HepG2 (cell line): Measurements from ENCODE around the gene TBC1D20. TPM values are rescaled to one million over a fixed set of nuclear protein-coding genes. Genes with fewer than 3 reads are reported as not detected.

Experiments used
- ATF5 ChIP-seq: sonication (generic); formaldehyde crosslinking; IDR thresholded peaks from 2 replicates; pipeline ENCODE4 v1.4.0; 2020; ENCODE audit warnings: mild to moderate bottlenecking, low read depth, missing genetic modification reagents
- CSRNP1 ChIP-seq: sonication (generic); formaldehyde crosslinking; IDR thresholded peaks from 2 replicates; pipeline ENCODE4 v1.8.1; 2023; ENCODE audit warnings: mild to moderate bottlenecking, missing genetic modification reagents
- EED ChIP-seq: sonication (generic); formaldehyde crosslinking; IDR thresholded peaks from 2 replicates; pipeline ENCODE4 v1.5.0; 2020; ENCODE audit warnings: mild to moderate bottlenecking, missing genetic modification reagents
- ETV5 ChIP-seq: IDR thresholded peaks from 2 replicates; pipeline ENCODE4 v1.6.1; 2018; ENCODE audit warnings: missing biosample characterization, missing genetic modification reagents, inconsistent platforms, borderline replicate concordance
- FOXA1 ChIP-seq, 2 experiments: fragments of 450-650 bp in 1 of 2; sonication (generic) in 1 of 2; formaldehyde crosslinking in 1 of 2; IDR thresholded peaks; 2 replicates each; pipeline versions ENCODE4 v1.4.0 to v1.6.1; 2016 to 2020; ENCODE audit warnings: missing genetic modification reagents in 1 of 2
- HCFC1 ChIP-seq: fragments of 150-350 bp; IDR thresholded peaks from 2 replicates; pipeline ENCODE4 v1.6.1; 2014; ENCODE audit warnings: low read depth, low read length
- NKX3-1 ChIP-seq: sonication (generic); formaldehyde crosslinking; IDR thresholded peaks from 2 replicates; pipeline ENCODE4 v1.5.0; 2020; ENCODE audit warnings: missing genetic modification reagents
- NR0B2 ChIP-seq: sonication (generic); formaldehyde crosslinking; IDR thresholded peaks from 2 replicates; pipeline ENCODE4 v1.4.0; 2020; ENCODE audit warnings: mild to moderate bottlenecking, missing genetic modification reagents
- PHF20 ChIP-seq: sonication (generic); formaldehyde crosslinking; IDR thresholded peaks from 2 replicates; pipeline ENCODE4 v1.5.0; 2020; ENCODE audit warnings: mild to moderate bottlenecking, missing genetic modification reagents
- TEAD3 ChIP-seq: optimal IDR thresholded peaks from 2 replicates; pipeline ENCODE3; 2016; ENCODE audit warnings: borderline replicate concordance
- TERF1 ChIP-seq: sonication (generic); formaldehyde crosslinking; IDR thresholded peaks from 2 replicates; pipeline ENCODE4 v1.8.0; 2022; ENCODE audit warnings: mild to moderate bottlenecking, missing genetic modification reagents, moderate library complexity
- YEATS4 ChIP-seq: sonication (generic); formaldehyde crosslinking; IDR thresholded peaks from 2 replicates; pipeline ENCODE4 v1.4.0; 2020; ENCODE audit warnings: missing genetic modification reagents, borderline replicate concordance
- ZBTB8A ChIP-seq: sonication (generic); formaldehyde crosslinking; IDR thresholded peaks from 2 replicates; pipeline ENCODE4 v1.4.0; 2020; ENCODE audit warnings: mild to moderate bottlenecking, low read depth, missing genetic modification reagents, borderline replicate concordance
- ZFP62 ChIP-seq: sonication (generic); formaldehyde crosslinking; IDR thresholded peaks from 2 replicates; pipeline ENCODE4 v1.4.0; 2020; ENCODE audit warnings: missing genetic modification reagents
- ZFX ChIP-seq: sonication (generic); formaldehyde crosslinking; IDR thresholded peaks from 2 replicates; pipeline ENCODE4 v1.4.0; 2020; ENCODE audit warnings: mild to moderate bottlenecking, low read depth, missing genetic modification reagents, moderate library complexity
- ZNF18 ChIP-seq: sonication (generic); formaldehyde crosslinking; IDR thresholded peaks from 2 replicates; pipeline ENCODE4 v1.8.0; 2022; ENCODE audit warnings: mild to moderate bottlenecking, missing genetic modification reagents; ENCODE audit not compliant: insufficient replicate concordance
- ZNF382 ChIP-seq: sonication (generic); formaldehyde crosslinking; IDR thresholded peaks from 2 replicates; pipeline ENCODE4 v1.5.0; 2020; ENCODE audit warnings: missing genetic modification reagents, mild to moderate bottlenecking, borderline replicate concordance
- ZNF446 ChIP-seq: sonication (generic); formaldehyde crosslinking; IDR thresholded peaks from 2 replicates; pipeline ENCODE4 v1.5.0; 2020; ENCODE audit warnings: mild to moderate bottlenecking, missing genetic modification reagents
- ZNF552 ChIP-seq: sonication (generic); formaldehyde crosslinking; IDR thresholded peaks from 2 replicates; pipeline ENCODE4 v1.9.0; 2022; ENCODE audit warnings: missing genetic modification reagents, mild to moderate bottlenecking, borderline replicate concordance
- ZNF558 ChIP-seq: sonication (generic); formaldehyde crosslinking; IDR thresholded peaks from 2 replicates; pipeline ENCODE4 v1.9.0; 2022; ENCODE audit warnings: mild to moderate bottlenecking, missing genetic modification reagents, borderline replicate concordance
- ZNF83 ChIP-seq: sonication (generic); formaldehyde crosslinking; IDR thresholded peaks from 2 replicates; pipeline ENCODE4 v1.4.0; 2020; ENCODE audit warnings: missing genetic modification reagents, mild to moderate bottlenecking, borderline replicate concordance
- polyA plus RNA-seq, 8 experiments: library from polyadenylated mRNA; depleted of rRNA in 3 of 8; stranded (reverse) in 7 of 8; unstranded in 1 of 8; fragments of >200 nt; fragmentation: Illumina TruSeq in 4 of 8; extraction: Trizol in 4 of 8; gene quantifications; 2 replicates each; pipeline versions ENCODE4 v1.2.1 to v1.2.3, GENCODE V29; 2011 to 2016; ENCODE audit warnings: low read depth in 4 of 8, missing spikeins in 1 of 8, mixed read lengths in 1 of 8; ENCODE audit not compliant: insufficient read depth in 1 of 8
- total RNA-seq, 5 experiments: library from RNA; depleted of rRNA; stranded (reverse); fragments of >200 nt; fragmentation: Illumina TruSeq; extraction: Trizol; gene quantifications; 2 replicates each; pipeline ENCODE4 v1.2.3, GENCODE V29; 2016; ENCODE audit warnings: low read depth in 1 of 5
- TF ChIP-seq, protein P1 (sequence below): sonication (generic); formaldehyde crosslinking; IDR thresholded peaks from 2 replicates; pipeline ENCODE4 v1.5.0; 2020; ENCODE audit warnings: mild to moderate bottlenecking, missing genetic modification reagents

Gene TBC1D20
- total and polyA plus RNA-seq, 2 of the 13 experiments (the other 11 are each of a cell fraction or from before 2014, with no cell fraction given) = 36.6 to 47.1 TPM

- TF ChIP-seq YEATS4 (CRISPR knock-in tag) (no peak), NR0B2 (CRISPR knock-in tag) (no peak), ZNF446 (CRISPR knock-in tag) (no peak), ATF5 (CRISPR knock-in tag) (no peak), CSRNP1 (no peak), TEAD3 (CRISPR knock-in tag) (no peak), ETV5 (CRISPR knock-in tag) (0 out of 2 replicates have a peak, but pooled peaks have one; percentile 9), NKX3-1 (CRISPR knock-in tag) (no peak), FOXA1 (IDR thresholded peaks at IDR 0.05) (no peak), FOXA1 (CRISPR knock-in tag; IDR thresholded peaks at IDR 0.05) (no peak), ZNF558 (CRISPR knock-in tag) (no peak), HCFC1 (no peak), PHF20 (CRISPR knock-in tag) (0 out of 2 replicates have a peak, but pooled peaks have one; percentile 23), ZFP62 (no peak), ZNF83 (CRISPR knock-in tag) (no peak), ZNF18 (CRISPR knock-in tag) (peak; percentile 34), ZNF552 (CRISPR knock-in tag) (no peak), TERF1 (CRISPR knock-in tag) (no peak), EED (CRISPR knock-in tag) (no peak), ZNF382 (no peak), ZFX (CRISPR knock-in tag) (0 out of 2 replicates have a peak, but pooled peaks have one; percentile 18), ZBTB8A (CRISPR knock-in tag) (no peak)
- TF ChIP-seq, protein P1, sequence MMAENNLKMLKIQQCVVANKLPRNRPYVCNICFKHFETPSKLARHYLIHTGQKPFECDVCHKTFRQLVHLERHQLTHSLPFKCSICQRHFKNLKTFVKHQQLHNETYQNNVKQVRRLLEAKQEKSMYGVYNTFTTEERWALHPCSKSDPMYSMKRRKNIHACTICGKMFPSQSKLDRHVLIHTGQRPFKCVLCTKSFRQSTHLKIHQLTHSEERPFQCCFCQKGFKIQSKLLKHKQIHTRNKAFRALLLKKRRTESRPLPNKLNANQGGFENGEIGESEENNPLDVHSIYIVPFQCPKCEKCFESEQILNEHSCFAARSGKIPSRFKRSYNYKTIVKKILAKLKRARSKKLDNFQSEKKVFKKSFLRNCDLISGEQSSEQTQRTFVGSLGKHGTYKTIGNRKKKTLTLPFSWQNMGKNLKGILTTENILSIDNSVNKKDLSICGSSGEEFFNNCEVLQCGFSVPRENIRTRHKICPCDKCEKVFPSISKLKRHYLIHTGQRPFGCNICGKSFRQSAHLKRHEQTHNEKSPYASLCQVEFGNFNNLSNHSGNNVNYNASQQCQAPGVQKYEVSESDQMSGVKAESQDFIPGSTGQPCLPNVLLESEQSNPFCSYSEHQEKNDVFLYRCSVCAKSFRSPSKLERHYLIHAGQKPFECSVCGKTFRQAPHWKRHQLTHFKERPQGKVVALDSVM = no peak
Measured at GRCh38 chr20:434221-434620, 28.1 kb downstream of the TBC1D20 start (continued).
